ENCODE results near the gene DNER.

The DNER gene

GRCh38 chr2:229654437-229654836, 59.9 kb downstream of the DNER start:
- TF ChIP-seq CTCF (conservative IDR thresholded peaks at IDR 0.05; ENCODE audit: low read depth, low read length) = no peak
- H3K4me3 ChIP-seq (ENCODE audit: low read depth, low read length) = no peak overlapping the region
- DNase-seq (ENCODE audit: low read depth) = no peak

GRCh38 chr2:229653531-229653930, 60.8 kb downstream of the DNER start:
- H3K4me3 ChIP-seq (ENCODE audit: low read depth, low read length) = no peak overlapping the region
- TF ChIP-seq CTCF (conservative IDR thresholded peaks at IDR 0.05; ENCODE audit: low read depth, low read length) = no peak

GRCh38 chr2:229652796-229653195, 61.6 kb downstream of the DNER start:
- DNase-seq (ENCODE audit: low read depth) = no peak
- H3K4me3 ChIP-seq (ENCODE audit: low read depth, low read length) = no peak overlapping the region
- no peak for TF ChIP-seq CTCF (conservative IDR thresholded peaks at IDR 0.05; ENCODE audit: low read depth, low read length)

More at GRCh38 chr2:229653531-229653930, 60.8 kb downstream of the DNER start:
- DNase-seq (ENCODE audit: low read depth) = no peak

GRCh38 chr2:229650901-229651300, 63.5 kb downstream of the DNER start:
- no peak for TF ChIP-seq CTCF (conservative IDR thresholded peaks at IDR 0.05; ENCODE audit: low read depth, low read length)
- no peak overlapping the region for H3K4me3 ChIP-seq (ENCODE audit: low read depth, low read length)
- no peak for DNase-seq (ENCODE audit: low read depth)

- no peak for TF ChIP-seq CTCF (conservative IDR thresholded peaks at IDR 0.05; ENCODE audit: low read depth, low read length)
- no peak overlapping the region for H3K4me3 ChIP-seq (ENCODE audit: low read depth, low read length)
- DNase-seq (ENCODE audit: low read depth) = no peak
Measured at GRCh38 chr2:229650059-229650458, 64.3 kb downstream of the DNER start.

- DNase-seq (ENCODE audit: low read depth) = no peak
- no peak for TF ChIP-seq CTCF (conservative IDR thresholded peaks at IDR 0.05; ENCODE audit: low read depth, low read length)
- no peak overlapping the region for H3K4me3 ChIP-seq (ENCODE audit: low read depth, low read length)
Measured at GRCh38 chr2:229646186-229646723, 68.1 kb downstream of the DNER start.

GRCh38 chr2:229642371-229642770, 72.0 kb downstream of the DNER start:
- H3K4me3 ChIP-seq (ENCODE audit: low read depth, low read length) = no peak overlapping the region
- TF ChIP-seq CTCF (conservative IDR thresholded peaks at IDR 0.05; ENCODE audit: low read depth, low read length) = no peak
- DNase-seq (ENCODE audit: low read depth) = peak; percentile 21

Measured in choroid plexus epithelial cell (primary cell).